Tibial artery (tissue), 4 donors: ENCODE data around the gene MSANTD4.
A peak's percentile ranks its signal among the peaks of the same experiment; 100 is the strongest.

Experiments used
- DNase-seq, 2 donors: peaks; one replicate each; pipeline ENCODE4 v3.0.0-alpha.2; 2019
- H3K27ac ChIP-seq, 2 donors: fragments of 200-600 bp; sonication (generic) in 1 of 2; 1 replicate in 1 of 2; 2 replicates in 1 of 2; pipeline ENCODE4 v1.5.1; 2018 to 2019; ENCODE audit warnings: mild to moderate bottlenecking in 1 of 2
- H3K27me3 ChIP-seq, 2 donors: fragments of 200-600 bp; sonication (generic) in 1 of 2; one replicate each; pipeline versions ENCODE4 v1.5.1 to v1.6.0; 2016 to 2019
- H3K36me3 ChIP-seq, 3 donors: fragments of 200-600 bp; sonication (generic) in 2 of 3; one replicate each; pipeline ENCODE4 v1.5.1; 2016 to 2019; ENCODE audit warnings: mild to moderate bottlenecking in 2 of 3
- H3K4me1 ChIP-seq, 4 donors: fragments of 200-600 bp; sonication (generic) in 2 of 4; 1 replicate in 3 of 4; 2 replicates in 1 of 4; pipeline ENCODE4 v1.5.1; 2016 to 2019
- H3K4me3 ChIP-seq, 2 donors: fragments of 200-600 bp; sonication (generic) in 1 of 2; 1 replicate in 1 of 2; 2 replicates in 1 of 2; pipeline ENCODE4 v1.5.1; 2018 to 2019; ENCODE audit warnings: mild to moderate bottlenecking in 2 of 2
- H3K9me3 ChIP-seq, 3 donors: fragments of 200-600 bp; sonication (generic) in 1 of 3; one replicate each; pipeline ENCODE4 v1.5.1; 2016 to 2019
- CTCF ChIP-seq, 2 experiments: fragments of 200-600 bp in 1 of 2; fragments of 450-650 bp in 1 of 2; IDR thresholded peaks; one replicate each; pipeline ENCODE4 v1.5.1; 2017 to 2019; ENCODE audit warnings: antibody characterized with exemption in 2 of 2, mild to moderate bottlenecking in 1 of 2, moderate library complexity in 1 of 2
- intact Hi-C: fragments of 100-400 bp; cut with DNase I; formaldehyde crosslinking; loops from one replicate; pipeline ENCODE4 v1.15.0; 2023; ENCODE audit warnings: low total_unique reads

The MSANTD4 gene

GRCh38 chr11:106021967-106022794 is at the start of gene MSANTD4:
Gene MSANTD4 (minus strand): TSS chr11:106022240. CDS start chr11:106010917, 11,323 bp downstream.
- peak in 1 of 2 experiments; percentile 18 for TF ChIP-seq CTCF (IDR thresholded peaks at IDR 0.05)
- Histone ChIP-seq H3K27ac (peak within 1 kb of the TSS; percentile 70 to 81), H3K4me1 (peaks cover 0 to 35% (median 19%) of the 10 kb centered on the region in 4 donors), H3K9me3 (no peaks in the 10 kb centered on the region), H3K4me3 (peak within 1 kb of the TSS; percentile 69 to 87), H3K27me3 (no peaks in the 10 kb centered on the region), H3K36me3 (no peaks in the 10 kb centered on the region)
- intact Hi-C loops, result loop anchor here (5.0 kb wide), 1 partner anchor 55 kb away; the partner anchor contains the start of genes AASDHPPT and KBTBD3
- DNase-seq, result peak; percentile 100

- DNase-seq, result no peak
- intact Hi-C loops, result no loop called here
- no peak for TF ChIP-seq CTCF (IDR thresholded peaks at IDR 0.05)
- Histone ChIP-seq H3K9me3 (no peaks in the 10 kb centered on the region), H3K4me1 (peaks cover 0 to 8% (median 0%) of the 10 kb centered on the region in 4 donors), H3K27ac (no peak overlapping the region), H3K36me3 (no peaks in the 10 kb centered on the region), H3K27me3 (no peaks in the 10 kb centered on the region), H3K4me3 (no peak overlapping the region)
Observed at GRCh38 chr11:106070606-106071005, 48.6 kb upstream of the MSANTD4 start.

- no peaks in the 10 kb centered on the region for H3K9me3 ChIP-seq
- no peak for DNase-seq
- H3K27me3 ChIP-seq, result no peaks in the 10 kb centered on the region
- H3K27ac ChIP-seq, result no peak overlapping the region
- TF ChIP-seq CTCF (IDR thresholded peaks at IDR 0.05), result no peak
- intact Hi-C loops, result no loop called here
- no peaks in the 10 kb centered on the region for H3K4me1 ChIP-seq
- H3K36me3 ChIP-seq, result peaks cover 0 to 7% (median 5%) of the 10 kb centered on the region in 3 donors
- no peak overlapping the region for H3K4me3 ChIP-seq
Observed at GRCh38 chr11:106063009-106063408, 41.0 kb upstream of the MSANTD4 start.

GRCh38 chr11:106061954-106062949 is 40.2 kb upstream of the MSANTD4 start:
- peaks cover 0 to 10% (median 5%) of the 10 kb centered on the region in 3 donors for H3K36me3 ChIP-seq
- H3K4me1 ChIP-seq, result no peaks in the 10 kb centered on the region
- no peak overlapping the region for H3K27ac ChIP-seq
- TF ChIP-seq CTCF (IDR thresholded peaks at IDR 0.05), result no peak
- no peaks in the 10 kb centered on the region for H3K27me3 ChIP-seq
- DNase-seq, result no peak
- intact Hi-C loops, result no loop called here
- H3K4me3 ChIP-seq, result no peak overlapping the region
- H3K9me3 ChIP-seq, result no peaks in the 10 kb centered on the region

- Histone ChIP-seq H3K36me3 (peaks cover 6 to 10% (median 8%) of the 10 kb centered on the region in 3 donors), H3K4me3 (no peak overlapping the region), H3K27ac (no peak overlapping the region), H3K4me1 (no peaks in the 10 kb centered on the region), H3K27me3 (no peaks in the 10 kb centered on the region), H3K9me3 (no peaks in the 10 kb centered on the region)
- no peak for DNase-seq
- TF ChIP-seq CTCF (IDR thresholded peaks at IDR 0.05), result no peak
- intact Hi-C loops, result no loop called here
Observed at GRCh38 chr11:106061249-106061784, 39.3 kb upstream of the MSANTD4 start.
